Bladder microvascular endothelial cell (primary cell): ENCODE data around the gene ACOX2. TPM values are rescaled to one million over a fixed set of nuclear protein-coding genes. Genes with fewer than 3 reads are reported as not detected.

Experiments used
- total RNA-seq: library from RNA; depleted of rRNA; stranded (reverse); fragments of >200 nt; gene quantifications from 2 replicates; pipeline ENCODE4 v1.2.3, GENCODE V29; 2014

ACOX2 gene
- total RNA-seq, result 0.32 and 4.9 TPM in 2 replicates

DNA sequence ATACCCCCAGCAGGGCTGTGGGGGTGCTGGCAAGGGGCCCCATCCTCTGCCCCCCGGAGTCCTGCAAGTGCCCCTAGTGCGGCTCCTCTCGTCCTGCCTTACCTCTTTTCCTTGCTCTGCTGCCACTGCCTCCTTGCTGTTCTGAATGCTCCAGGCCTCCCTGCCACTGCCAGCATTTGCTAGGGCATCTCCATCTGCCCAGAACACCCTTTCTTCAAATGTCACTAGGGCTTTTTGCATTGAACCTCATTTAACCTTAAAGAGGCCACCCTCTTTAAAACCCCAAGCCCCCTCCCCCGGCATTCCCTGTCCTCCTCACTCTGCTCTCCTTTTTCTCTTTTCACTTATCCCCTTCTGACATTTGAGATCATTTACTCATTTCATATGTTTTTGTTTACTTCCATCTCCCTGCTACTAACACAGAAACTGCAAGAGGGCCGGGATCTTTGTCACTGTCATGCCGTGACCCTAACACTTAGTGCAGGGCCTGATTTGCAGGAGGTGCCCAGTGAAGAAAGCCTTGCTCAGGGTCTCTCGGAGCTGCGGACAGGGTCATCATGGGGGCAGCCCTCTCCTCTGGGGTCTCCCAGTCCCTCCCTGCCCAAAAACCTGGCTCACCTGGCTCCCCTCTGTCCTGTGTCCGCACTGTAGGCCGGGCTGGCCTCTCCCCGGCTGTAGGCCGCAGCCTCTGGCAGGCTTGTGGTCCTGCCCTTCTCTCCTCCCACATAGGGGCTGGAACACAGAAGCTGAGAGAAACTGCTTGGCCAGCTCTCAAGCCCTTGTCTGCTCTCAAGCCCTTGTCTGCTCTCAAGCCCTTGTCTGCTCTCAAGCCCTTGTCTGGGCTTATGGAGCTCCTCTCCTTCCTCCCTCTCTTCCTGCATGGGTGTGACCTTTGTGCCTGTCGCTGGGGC, at the start of gene ACOX2:
Gene ACOX2 (minus strand): TSS at position 690 of the 911 bp plus-strand sequence. CDS start 2,084 bp downstream, outside the sequence.

DNA sequence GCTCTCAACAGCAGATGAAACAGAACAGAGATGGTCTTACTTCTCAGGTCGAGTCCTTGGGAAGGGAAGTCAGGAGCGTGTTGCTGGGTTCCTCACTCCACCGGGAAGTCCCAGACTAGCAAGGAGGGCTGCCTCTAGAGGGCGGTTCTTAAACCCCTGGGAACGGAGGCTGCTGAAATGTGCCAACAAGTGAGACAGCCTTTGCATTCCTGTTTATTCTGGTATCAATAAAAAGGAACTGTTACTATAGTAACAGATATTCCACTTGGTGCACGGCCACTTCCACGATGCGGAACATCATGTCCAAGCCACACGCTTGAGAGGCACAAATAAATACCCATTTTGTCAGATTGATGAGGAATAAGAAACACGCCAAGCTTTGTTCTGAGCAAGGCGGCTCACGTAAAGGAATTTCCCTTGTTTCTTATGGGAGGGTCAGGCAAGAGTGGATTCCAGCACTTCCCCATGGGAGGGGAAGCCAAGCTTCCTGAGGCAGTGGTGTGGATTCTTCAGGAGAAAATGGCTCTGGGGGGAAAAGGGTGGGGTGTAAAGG, 40.4 kb upstream of the ACOX2 start, which contains the start of gene FAM107A:
Gene FAM107A (minus strand): TSS at position 123 of the 553 bp plus-strand sequence. CDS start 7,531 bp downstream, outside the sequence.

DNA sequence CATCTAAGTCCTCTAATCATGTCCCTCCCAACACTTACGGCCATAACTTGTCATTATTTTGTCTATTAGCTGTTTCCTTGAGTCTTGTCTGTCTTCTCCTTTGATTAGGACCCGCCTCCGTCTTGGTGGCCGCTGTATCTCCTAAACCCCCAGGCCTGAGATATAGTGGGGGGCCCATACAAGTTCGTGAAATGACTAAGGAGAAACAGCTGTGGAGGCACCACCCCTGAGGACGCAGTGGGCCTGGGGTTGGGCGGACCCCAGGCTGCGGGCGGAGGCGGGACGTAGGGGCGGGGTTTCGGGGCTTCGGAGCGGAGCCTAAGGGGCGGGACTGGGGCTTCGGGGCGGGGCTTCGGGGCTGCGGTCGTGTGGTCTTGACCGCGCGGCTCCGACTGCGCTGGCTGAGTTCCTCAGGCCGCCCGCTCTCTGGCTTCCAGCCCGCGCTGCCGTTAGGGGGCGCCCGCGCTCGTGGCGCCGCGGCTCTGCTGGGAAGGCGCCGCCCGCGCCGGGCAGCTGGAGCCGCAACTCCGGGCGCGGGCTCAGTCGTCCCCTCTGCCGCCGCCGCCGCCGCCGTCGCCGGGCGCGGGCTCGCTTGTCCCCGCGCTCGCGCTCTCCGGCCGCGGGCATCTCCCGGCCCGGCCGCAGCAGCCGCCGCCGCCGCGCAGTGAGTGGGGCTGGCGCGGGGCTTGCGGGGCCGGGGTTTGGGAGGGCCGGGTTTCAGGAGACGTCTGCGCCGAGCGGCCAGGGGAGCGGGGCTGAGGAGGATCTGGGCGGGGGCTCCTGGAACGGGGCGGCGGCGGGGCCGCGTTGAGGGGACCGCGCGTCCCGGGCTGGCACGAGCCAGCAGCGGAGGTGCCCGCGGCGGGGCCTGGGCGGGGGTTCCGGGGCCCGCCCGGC, 45.2 kb downstream of the ACOX2 start, which contains the start of gene KCTD6:
Gene KCTD6 (plus strand): TSS at position 591 of the 897 bp plus-strand sequence. CDS start 6,660 bp downstream, outside the sequence.

Other genes starting within 250 kb of the ACOX2 start
- 8.9 and 17.4 TPM in 2 replicates for gene RPP14, start 230.9 kb downstream of the ACOX2 start, total RNA-seq
- 3.2 and 7.4 TPM in 2 replicates for gene HTD2, start 230.7 kb downstream of the ACOX2 start, total RNA-seq
- 8.4 and 16.2 TPM in 2 replicates for gene PXK, start 204.3 kb downstream of the ACOX2 start, total RNA-seq
- 61.0 and 82.4 TPM in 2 replicates for gene PDHB, start 103.4 kb downstream of the ACOX2 start, total RNA-seq
- gene KCTD6, start 45.1 kb downstream of the ACOX2 start, total RNA-seq, result 4.4 and 8.7 TPM in 2 replicates
- 1.8 and 13.9 TPM in 2 replicates for gene FAM107A, start 40.2 kb upstream of the ACOX2 start, total RNA-seq
- gene FAM3D, start 129.6 kb upstream of the ACOX2 start, total RNA-seq, result 0.16 and 0.25 TPM in 2 replicates